Measurements from ENCODE around the gene FOXC2. TPM values are rescaled to one million over a fixed set of nuclear protein-coding genes. Genes with fewer than 3 reads are reported as not detected.

Gene FOXC2
- total and polyA plus RNA-seq, 9 of the 15 experiments (the other 6 are each of a cell fraction or from before 2014, with no cell fraction given) = 0.01 to 0.11 (median 0.10) TPM; not detected in 5

- TF ChIP-seq, protein P1, sequence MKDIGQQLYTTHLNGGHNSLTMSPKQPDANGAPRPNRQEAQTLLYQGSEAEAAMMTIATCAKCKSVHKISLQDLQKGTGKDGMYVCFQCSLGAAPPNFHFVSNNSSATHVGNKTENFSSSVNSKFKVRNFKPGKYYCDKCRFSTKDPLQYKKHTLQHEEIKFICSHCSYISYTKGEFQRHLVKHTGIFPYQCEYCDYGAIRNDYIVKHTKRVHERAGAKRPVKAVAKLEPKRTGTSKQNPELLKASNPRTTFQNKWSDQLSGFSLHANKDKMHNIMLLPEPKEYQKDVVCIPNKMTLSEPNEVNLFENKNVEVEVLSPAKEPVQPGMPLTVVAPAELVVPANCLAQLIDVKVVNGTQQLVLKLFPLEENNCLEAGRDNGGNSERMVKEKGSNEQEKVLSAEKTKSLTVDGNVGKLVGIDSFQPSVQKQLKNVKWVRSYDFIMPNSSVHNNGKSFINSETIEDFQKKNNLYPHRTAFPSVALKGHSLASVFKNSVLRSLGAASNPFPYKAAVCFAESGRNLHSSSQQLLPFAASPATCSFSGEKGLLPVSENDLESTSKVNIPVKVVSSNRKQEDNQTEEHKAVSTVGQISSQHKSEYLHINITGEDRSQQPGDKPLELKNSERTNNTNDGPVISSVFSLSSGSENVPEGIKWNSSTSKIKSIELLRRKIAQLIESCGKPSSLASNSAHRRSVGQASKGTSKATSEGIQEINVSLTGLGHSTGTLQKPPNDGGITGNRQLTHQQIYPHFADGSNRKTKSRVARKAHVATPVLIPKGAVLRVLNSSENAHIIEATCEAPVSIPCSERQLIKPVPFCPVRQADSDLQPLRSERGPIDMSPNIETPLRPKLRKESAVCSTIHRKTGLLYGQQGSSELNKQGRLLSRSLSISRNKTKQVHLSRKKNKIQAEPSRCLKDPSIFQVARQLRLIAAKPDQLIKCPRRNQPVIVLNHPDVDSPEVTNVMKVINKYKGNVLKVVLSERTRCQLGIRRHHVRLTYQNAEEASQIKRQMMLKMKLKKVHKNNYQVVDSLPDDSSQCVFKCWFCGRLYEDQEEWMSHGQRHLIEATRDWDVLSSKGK (CRISPR knock-in tag; IDR thresholded peaks at IDR 0.05) = no peak
- TF ChIP-seq MTA2 (IDR thresholded peaks at IDR 0.05; ENCODE audit: low read depth) (no peak), ARID1B (IDR thresholded peaks at IDR 0.05) (no peak), ZC3H11A (IDR thresholded peaks at IDR 0.05; ENCODE audit: low read depth, low read length) (no peak), ZBTB17 (CRISPR knock-in tag; IDR thresholded peaks at IDR 0.05) (no peak), ZNF24 (IDR thresholded peaks at IDR 0.05) (no peak), ZBTB12 (CRISPR knock-in tag; IDR thresholded peaks at IDR 0.05) (peak; percentile 97), HDAC6 (IDR thresholded peaks at IDR 0.05; ENCODE audit: low read depth, low read length) (no peak), ZNF561 (CRISPR knock-in tag; conservative IDR thresholded peaks at IDR 0.05) (no peak), SMAD1 (IDR thresholded peaks at IDR 0.05; ENCODE audit: low read depth, low read length, partially characterized antibody) (no peak), DDX20 (tag; IDR thresholded peaks at IDR 0.05; ENCODE audit: low read depth) (no peak), TAF7 (tag; IDR thresholded peaks at IDR 0.05) (no peak), NR2F6 (CRISPR knock-in tag; IDR thresholded peaks at IDR 0.05) (no peak), GTF3C2 (IDR thresholded peaks at IDR 0.05; ENCODE audit: borderline replicate concordance, extremely low read depth, insufficient read length) (peak; percentile 82), CREB3L1 (IDR thresholded peaks at IDR 0.05; ENCODE audit: borderline replicate concordance, low read depth) (no peak)
- TF ChIP-seq, protein P2, sequence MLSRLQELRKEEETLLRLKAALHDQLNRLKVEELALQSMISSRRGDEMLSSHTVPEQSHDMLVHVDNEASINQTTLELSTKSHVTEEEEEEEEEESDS (CRISPR knock-in tag; IDR thresholded peaks at IDR 0.05) = no peak
- TF ChIP-seq, protein P3, sequence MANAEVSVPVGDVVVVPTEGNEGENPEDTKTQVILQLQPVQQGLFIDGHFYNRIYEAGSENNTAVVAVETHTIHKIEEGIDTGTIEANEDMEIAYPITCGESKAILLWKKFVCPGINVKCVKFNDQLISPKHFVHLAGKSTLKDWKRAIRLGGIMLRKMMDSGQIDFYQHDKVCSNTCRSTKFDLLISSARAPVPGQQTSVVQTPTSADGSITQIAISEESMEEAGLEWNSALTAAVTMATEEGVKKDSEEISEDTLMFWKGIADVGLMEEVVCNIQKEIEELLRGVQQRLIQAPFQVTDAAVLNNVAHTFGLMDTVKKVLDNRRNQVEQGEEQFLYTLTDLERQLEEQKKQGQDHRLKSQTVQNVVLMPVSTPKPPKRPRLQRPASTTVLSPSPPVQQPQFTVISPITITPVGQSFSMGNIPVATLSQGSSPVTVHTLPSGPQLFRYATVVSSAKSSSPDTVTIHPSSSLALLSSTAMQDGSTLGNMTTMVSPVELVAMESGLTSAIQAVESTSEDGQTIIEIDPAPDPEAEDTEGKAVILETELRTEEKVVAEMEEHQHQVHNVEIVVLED (CRISPR knock-in tag; IDR thresholded peaks at IDR 0.05) = peak; percentile 65
Measured at GRCh38 chr16:86554917-86555703, 11.5 kb upstream of the FOXC2 start, which contains the start of gene MTHFSD (continued).
